T-helper 2 cell (primary cell): ENCODE data around the gene SGSM2.
A peak's percentile ranks its signal among the peaks of the same experiment; 100 is the strongest.
"Not testable (repeated sequence)": the region's sequence is repeated elsewhere in the genome, so short reads cannot be mapped to it uniquely, and the experiment has no call there.

ENCODE experiments used
- DNase-seq, 5 experiments: peaks; one replicate each; pipeline versions ENCODE4 v3.0.0 to v3.0.0-alpha.2; 2012 to 2022
- total RNA-seq, 2 donors: gene quantifications; one replicate each; lab custom pipeline; 2026; lab: John Stamatoyannopoulos, UW

SGSM2 gene
- 178 to 229 reads per million in 2 donors for total RNA-seq

- DNase-seq, result peak; percentile 55 to 83 (median 70)
Measured at GRCh38 chr17:2336852-2337543, at the start of gene SGSM2. Gene SGSM2, plus strand, starts transcription at chr17:2337501. Its CDS starts 188 bp downstream, at chr17:2337689.

- DNase-seq, result no peak
Measured at GRCh38 chr17:2289878-2290478, 47.3 kb upstream of the SGSM2 start.

GRCh38 chr17:2292100-2292499, 45.2 kb upstream of the SGSM2 start:
- no peak for DNase-seq

- DNase-seq, result no peak
Measured at GRCh38 chr17:2295575-2295974, 41.7 kb upstream of the SGSM2 start.

- DNase-seq, result no peak
Measured at GRCh38 chr17:2297023-2297422, 40.3 kb upstream of the SGSM2 start.

- DNase-seq, result no peak
Measured at GRCh38 chr17:2299136-2299535, 38.2 kb upstream of the SGSM2 start.

- DNase-seq, result no peak
Measured at GRCh38 chr17:2299756-2300155, 37.5 kb upstream of the SGSM2 start.

GRCh38 chr17:2302778-2303203, 34.5 kb upstream of the SGSM2 start:
- DNase-seq, result peak in 1 of 5 experiments; percentile 25

GRCh38 chr17:2303204-2304188, 33.8 kb upstream of the SGSM2 start, which contains the start of the genes SMG6 and SRR:
Gene SMG6, minus strand, starts transcription at chr17:2303785. Its CDS starts 65 bp downstream, at chr17:2303720.
Gene SRR, plus strand, starts transcription at chr17:2303950. Its CDS starts 11,611 bp downstream, at chr17:2315561.
- DNase-seq, result peak; percentile 86 to 96 (median 95)

GRCh38 chr17:2304931-2305330, 32.4 kb upstream of the SGSM2 start:
- DNase-seq, result no peak

- DNase-seq, result no peak
Measured at GRCh38 chr17:2309338-2310154, 27.8 kb upstream of the SGSM2 start.

GRCh38 chr17:2312736-2313135, 24.6 kb upstream of the SGSM2 start:
- DNase-seq, result no peak

- DNase-seq, result not testable (repeated sequence)
Measured at GRCh38 chr17:2316916-2317205, 20.4 kb upstream of the SGSM2 start.

- DNase-seq, result no peak
Measured at GRCh38 chr17:2317796-2318195, 19.5 kb upstream of the SGSM2 start.

GRCh38 chr17:2319051-2319450, 18.2 kb upstream of the SGSM2 start:
- DNase-seq, result no peak

- no peak for DNase-seq
Measured at GRCh38 chr17:2321399-2321798, 15.9 kb upstream of the SGSM2 start.

GRCh38 chr17:2323629-2324314, 13.5 kb upstream of the SGSM2 start:
- DNase-seq, result no peak

- no peak for DNase-seq
Measured at GRCh38 chr17:2331303-2331702, 6.0 kb upstream of the SGSM2 start.

GRCh38 chr17:2335726-2336214, 1.5 kb upstream of the SGSM2 start:
- DNase-seq, result no peak

GRCh38 chr17:2336215-2336851, 968 bp upstream of the SGSM2 start, which contains the start of gene TSR1:
Gene TSR1, minus strand, starts transcription at chr17:2336457. Its CDS starts 30 bp downstream, at chr17:2336427.
- peak; percentile 76 to 91 (median 84) for DNase-seq
